Hematopoietic multipotent progenitor cell treated with erythropoietin and hydrocortisone succinate and interleukin-3 and kit ligand, for 15 days (in vitro differentiated cells): ENCODE results near the gene DPH2.

ENCODE experiments used
- DNase-seq: peaks from one replicate; pipeline ENCODE4 v3.0.0-alpha.2; 2015; ENCODE audit warnings: low spot score

Gene DPH2

DNA sequence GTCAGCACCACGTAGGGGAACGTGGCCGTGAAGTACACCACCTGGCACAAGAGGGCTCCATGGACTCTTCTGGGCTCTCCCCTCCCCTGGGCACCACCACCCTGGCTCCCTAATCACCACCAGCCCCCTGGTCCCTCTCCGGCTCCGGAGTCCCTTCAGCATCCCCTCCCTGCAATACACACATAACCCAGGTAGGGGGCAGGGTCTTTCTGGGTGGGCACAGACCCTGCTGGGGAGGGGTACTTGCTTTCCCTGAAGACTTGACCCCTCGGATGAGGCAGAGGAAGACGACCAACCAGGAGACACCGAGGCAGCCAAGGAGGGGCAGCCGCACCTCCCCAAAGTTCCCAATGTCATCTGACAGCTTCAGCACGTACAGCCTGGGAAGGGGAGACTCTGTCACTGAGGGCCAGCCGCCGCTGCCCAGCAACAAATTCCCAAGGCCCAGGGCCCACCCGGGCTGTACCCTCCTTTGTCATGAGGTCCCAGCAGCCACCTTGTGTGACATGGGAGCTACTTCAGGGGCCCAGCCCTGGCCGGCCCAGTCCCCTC is 32.9 kb downstream of the DPH2 start:
- no peak for DNase-seq

DNA sequence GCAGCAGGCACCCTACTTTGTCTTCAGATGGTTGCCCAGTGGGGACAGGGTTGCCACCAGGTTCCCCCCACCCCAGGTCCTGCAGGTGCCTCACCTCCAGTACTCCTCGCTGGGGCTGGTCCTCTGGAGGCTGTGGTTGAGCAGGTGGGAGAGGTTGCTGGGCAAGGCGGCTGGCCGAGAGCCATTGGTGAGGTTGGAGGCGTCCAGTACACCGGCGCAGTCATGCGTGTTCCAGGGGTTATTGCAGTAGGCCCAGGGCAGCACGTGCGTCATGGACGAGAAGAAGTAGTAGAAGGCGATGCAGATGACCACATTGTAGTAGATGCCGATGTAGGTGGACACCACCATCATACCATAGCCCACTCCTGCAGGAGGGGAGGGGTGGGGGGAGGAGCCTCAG is 38.4 kb downstream of the DPH2 start:
- DNase-seq, result no peak

DNA sequence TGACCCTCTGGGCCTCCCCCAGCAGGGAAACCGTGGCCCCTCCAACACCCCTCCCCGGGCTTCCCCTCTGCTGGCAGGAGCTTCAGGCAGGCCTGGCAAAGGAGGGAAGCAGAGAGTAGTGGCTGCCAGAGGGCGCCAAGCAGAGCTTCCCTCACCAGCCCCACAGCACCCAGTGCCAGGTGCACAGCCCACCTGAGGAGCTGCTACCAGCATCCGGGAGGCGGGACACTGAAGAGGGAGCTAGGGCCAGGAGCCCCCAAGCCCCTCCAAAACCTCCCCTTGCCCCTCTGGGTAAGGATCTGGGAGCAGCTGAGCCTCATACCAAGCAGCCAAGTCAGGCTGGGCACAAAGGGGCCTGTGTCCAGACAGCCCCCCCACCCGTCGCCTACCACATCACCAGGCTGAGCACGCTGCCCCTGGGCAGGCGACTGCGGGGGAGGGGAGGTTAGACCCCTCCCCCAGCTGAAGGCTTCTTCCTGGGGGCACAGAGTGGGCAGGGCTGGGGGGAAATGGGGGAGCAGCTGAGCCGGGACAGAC is 41.2 kb downstream of the DPH2 start:
- no peak for DNase-seq

DNA sequence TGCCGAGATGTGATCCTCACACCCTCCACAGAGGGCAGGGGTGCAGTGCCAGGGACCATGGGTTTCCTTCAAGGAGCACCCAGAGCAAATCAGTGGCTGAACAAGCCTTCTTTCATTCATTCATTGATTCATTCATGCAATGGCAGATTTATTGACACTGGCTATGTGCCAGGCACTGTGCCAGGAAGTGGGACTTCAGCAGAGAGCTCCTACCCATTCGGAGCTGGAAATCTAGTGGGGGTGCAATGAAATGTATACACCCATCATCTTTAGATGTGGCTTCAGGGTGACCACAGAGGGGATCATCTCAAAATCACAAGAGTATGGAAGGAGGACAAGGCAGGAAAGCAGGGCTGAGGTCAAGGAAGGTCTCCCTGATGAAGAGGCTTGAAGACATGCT is 42.6 kb downstream of the DPH2 start:
- no peak for DNase-seq

DNA sequence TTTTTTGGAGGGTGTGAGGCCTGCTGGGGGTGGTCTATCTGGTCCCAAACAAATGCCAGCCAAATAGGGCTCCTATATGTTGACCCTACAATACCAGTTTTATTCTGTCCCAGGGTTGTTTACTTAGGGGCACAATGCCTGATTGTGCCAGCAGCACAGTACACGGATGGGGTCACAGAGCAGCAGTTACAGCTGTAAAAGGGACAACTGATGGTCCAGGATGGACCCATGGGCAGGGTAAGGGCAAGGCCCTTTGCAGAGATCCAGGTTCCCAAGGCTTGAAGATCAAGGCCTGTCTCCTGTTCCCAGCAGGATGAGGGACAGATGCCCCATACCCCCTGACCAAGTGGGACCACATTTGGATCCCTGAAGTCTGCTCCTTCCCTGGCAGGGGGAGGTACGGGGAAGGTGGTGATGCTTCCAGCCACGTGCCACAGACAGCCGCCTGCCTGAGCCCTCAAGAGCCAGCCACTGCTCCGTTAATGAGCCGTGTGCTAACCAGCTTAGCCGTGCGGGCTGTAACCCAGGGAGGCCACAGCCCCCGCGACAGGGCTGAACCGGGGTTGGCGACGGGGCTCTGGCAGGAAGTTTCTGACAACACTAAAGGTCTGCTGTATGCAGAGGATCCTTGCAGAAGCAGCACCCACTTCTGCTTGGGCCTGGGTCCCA is 43.3 kb downstream of the DPH2 start:
- no peak for DNase-seq

DNA sequence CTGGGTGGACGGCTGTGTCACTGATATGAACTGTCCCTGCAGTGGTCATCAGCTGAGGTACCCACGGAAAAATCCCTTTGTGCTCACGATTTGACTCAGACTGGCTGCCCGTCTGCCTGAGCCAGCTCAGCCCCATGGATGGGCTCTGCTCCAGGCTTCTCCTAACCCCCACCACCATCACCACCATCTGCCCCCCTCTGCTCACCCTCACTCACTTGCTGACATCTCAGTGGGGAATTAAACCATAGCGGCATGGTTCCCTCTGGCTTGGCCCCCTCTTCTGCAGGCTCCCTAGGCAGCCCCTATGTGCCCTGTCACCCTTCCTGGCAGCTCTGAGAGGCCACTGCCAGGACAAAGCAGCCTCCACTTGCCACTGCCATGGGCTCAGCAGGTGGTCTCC is 44.1 kb downstream of the DPH2 start:
- DNase-seq, result no peak

DNA sequence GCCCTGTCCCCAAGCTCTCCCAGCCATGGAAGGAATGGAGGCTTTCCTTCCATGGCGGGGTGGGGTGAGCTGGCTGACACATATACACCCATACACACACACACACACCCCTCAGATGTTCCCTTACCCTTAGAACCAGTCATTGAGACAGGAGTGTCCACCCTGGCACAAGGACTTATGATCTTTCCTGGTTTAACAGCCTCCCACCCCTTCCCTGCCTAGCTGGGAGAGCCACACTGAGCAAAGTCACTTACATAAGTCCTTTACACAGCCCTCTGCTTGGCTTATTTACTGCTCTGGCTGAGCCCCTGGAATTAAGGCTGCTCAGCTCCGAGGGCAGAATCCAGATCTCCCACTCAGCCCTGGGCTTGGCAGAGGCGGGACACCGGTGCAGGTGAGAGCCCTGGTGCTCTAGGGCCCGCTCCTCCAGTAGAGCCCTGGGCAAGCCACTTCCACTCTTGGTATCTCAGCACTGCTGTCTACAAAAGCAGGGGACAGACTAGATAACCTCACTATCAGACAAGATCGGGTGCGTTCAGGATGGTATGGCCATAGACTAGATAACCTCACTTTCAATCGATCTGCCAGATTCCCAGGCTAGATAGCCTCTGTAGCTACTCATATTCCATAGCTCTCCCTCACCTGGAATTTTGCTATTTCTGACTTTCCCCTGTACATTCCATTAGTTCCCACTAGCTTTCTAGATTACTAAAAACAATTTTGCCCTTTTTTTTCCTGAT is 44.7 kb downstream of the DPH2 start:
- no peak for DNase-seq

DNA sequence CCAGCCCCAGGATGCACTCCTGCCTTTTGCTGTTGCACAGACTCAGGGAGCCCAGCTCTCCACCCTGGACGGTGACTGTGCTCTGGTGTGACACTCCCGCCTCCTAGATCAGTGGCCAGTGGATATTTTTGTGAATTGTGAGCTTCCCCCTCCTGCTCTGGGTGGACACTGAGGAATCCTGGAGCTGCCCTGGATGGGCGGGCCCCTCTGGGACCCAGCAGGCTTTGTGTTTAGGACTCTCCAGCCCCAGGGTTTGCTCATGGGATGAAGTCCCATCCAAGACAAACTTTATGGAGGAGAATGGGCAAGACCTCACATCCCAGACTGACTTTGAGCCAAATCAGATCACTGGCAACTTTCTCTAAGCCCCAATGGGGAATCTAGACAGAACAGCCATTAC is 45.4 kb downstream of the DPH2 start:
- no peak for DNase-seq

DNA sequence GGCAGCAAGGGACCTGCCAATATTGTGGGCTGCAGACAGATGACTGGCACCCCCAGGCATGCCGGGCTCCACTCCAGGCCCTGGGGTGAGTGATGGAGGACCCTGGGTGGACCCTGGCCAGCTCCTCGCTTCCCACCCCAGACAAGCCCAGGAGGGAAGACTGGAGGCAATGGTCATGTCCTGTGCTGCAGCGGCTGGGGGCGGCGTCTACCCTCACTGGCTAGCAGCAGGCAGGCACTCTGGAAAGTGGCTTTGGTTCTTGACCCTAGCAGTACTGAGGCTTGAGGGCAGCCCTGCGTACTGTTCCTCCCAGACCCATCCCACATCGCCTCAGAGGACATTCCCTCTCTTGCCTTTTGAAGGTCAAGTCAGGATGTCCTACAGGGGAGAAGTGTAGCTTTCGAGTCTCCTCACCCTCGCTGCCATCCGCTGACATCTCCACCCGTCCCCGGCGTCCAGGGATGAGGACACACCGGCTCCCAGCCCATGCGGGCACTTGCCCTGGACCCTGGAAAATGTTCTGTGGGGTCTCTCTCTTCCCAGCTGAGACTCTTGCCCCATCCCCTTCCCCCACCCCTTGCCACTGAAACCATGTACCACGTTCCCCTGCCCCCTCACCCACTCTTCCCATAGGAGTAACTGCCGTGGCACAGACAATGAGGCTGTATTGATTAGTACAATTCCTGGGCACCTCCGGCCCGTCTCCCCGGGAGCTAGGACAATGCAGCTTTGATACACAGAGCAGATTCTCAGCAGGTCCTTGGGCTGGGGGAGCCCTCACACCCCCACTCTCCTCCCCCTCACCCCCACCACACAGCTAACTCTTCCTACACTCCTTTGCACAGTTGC is 46.5 kb downstream of the DPH2 start:
- DNase-seq, result no peak

DNA sequence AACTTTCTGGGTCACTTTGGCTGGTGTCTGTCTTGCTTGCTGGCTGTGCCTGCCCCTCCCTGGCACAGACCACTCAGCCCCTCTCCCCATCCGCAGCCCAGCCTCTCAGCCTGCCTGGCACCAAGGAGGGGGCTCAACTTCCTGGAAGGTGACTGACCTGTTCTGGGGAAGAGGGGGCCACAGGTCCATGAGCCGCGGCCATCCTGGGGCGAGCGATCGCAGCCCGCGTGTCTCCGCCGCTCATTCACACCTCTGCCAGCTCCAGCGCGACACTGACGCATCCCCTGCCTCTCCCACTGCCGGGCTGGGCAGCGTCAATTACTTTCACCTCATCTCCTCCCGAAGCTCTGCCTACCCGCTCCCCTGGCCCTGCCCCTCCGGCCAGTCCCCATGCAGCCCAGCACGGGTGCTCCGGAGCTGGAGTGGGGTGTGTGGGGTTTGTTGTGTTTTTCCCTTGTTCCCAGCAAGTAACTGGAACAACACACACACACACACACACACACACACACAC is 47.1 kb downstream of the DPH2 start:
- DNase-seq, result no peak

DNA sequence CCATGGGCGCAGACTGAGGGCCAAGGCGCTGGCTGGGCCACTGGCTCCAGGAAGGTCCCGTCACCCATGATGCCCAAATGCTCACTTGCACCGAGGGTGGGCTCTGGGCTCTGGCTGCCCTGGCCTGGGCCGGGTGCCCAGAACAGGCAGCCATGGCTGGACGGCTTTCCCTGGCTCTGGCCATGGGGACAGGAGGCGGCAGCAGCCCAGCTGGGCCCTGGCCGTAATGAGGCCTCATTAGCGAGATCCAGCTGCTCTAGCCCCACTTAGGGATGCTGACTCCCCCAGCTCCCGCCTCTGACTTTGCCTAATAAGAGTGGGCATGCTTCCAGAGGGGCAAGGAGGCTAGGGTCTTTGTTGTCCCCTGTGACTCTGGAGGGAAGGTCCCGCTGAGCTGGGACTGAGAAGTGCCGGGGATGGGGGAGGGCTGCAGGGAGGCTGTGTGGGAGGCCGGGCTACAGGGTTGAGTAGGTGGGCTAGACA is 49.7 kb downstream of the DPH2 start:
- no peak for DNase-seq

DNA sequence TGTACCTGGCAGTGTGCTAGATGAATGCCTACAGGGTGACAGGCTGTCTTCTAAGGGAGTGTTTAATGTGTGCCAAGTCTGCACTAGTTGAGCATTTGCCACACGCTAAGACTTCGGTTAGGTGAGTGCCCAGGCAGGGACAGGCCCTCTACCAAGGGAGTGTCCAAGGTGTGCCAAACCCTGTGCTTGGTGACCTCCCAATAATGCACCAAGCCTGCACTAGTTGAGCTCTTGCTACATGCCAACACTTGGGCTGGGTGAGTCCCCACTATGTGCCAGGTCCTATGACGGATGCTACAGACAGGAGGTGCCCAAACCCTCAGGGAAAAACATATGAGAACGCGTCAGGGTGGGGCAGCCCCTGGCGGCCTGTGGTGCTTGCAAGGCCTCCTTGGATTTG is 50.7 kb downstream of the DPH2 start:
- no peak for DNase-seq

DNA sequence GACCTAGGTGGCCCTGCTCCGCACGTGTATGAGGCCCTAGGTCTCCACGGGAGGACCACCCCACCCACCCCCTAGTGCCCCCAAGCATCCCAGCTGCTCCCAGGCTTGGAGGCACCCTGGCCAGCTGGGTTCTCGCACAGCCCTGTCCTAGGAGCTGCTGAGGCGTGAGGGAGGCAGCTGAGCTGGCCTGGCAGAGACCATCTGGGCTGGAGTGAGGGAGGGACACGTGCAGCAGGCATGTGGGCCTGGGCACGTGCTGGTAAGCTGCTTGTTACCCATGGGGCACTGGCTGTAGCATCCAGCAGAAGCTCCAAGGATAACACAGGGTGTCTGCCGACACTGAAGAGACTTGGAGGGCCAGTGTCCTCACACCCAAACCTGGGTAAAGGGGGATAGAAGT is 51.3 kb downstream of the DPH2 start:
- DNase-seq, result no peak

DNA sequence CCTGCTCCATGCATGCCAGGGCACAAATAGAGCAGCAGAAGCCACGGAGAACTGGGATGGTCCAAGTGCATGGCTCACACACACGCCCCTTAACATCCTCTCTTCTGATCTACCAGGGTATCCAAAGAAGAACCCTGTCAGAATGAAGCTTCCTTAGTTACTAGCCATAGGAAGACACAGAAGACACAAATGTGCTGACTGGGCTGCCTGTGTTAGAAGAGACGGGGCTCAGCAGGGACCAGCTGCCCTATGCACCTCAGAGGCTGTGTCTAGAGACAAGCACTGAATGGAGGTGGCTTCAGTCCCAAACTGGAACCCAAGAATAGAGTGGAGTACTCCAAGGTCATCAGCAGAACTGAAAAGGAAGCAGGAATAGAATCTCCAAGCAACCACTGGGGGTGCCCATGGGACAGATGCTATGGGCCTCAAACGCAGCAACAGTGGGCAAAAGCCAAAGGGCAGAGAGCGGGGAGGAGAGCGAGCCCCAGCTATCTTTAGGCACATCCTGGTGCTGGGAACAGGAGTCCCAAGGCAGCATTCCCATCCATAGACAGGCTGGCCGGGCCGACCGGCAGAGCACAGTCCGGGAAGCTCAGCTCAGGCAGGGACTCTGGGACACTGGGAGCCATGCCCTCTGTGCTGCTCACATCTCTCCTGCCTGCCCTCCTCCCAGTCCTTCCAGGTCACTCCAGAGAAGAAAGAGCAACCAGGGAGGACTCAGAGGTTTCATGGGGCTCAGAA is 51.9 kb downstream of the DPH2 start:
- DNase-seq, result no peak
